NCI-H2107 treated with DMSO at 0.1 percent for 48 hours (cell line): ENCODE measurements around the gene HBM.
"Not testable (repeated sequence)": the region's sequence is repeated elsewhere in the genome, so short reads cannot be mapped to it uniquely, and the experiment has no call there.

Source experiments
- DNase-seq: peaks from one replicate; lab custom pipeline; 2025; ENCODE audit not compliant: unreplicated experiment; lab: John Stamatoyannopoulos, UW

Gene HBM, protein sequence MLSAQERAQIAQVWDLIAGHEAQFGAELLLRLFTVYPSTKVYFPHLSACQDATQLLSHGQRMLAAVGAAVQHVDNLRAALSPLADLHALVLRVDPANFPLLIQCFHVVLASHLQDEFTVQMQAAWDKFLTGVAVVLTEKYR

DNA sequence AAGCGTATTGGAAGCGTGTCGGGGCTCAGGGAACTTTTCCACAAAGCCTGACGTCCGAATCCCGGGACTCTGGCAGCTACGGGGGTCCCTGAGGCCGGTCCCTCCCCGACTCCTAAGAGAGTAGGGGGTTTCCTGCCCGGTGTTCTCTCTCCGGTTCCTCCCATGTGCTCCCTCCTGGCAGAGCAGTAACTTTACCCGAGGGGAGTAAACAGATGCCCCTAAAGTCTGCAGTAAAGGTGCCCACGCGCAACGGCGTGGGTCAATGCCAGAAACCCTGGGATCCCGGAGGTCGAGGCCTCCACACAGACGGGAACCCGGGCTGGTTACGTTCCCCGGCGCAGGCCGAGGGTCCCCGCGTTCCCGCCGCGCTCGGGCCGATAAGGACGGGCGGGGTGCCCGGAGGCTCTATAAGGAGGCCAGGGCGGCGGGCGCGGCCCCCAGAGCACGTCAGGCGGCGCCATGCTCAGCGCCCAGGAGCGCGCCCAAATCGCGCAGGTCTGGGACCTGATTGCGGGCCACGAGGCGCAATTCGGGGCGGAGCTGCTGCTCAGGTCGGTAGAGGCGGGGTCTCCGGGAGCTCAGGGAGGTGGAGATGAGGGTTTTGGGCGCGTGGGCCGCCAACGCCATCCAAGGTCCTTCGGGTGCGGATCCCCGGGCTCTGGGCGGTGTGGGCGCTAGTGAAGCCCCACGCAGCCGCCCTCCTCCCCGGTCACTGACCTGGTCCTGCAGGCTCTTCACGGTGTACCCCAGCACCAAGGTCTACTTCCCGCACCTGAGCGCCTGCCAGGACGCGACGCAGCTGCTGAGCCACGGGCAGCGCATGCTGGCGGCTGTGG is at the start of gene HBM:
Gene HBM, plus strand, starts transcription at position 440 of the 836 bp plus-strand sequence. Its CDS starts 20 bp downstream, at position 460.
- DNase-seq, result no peak

DNA sequence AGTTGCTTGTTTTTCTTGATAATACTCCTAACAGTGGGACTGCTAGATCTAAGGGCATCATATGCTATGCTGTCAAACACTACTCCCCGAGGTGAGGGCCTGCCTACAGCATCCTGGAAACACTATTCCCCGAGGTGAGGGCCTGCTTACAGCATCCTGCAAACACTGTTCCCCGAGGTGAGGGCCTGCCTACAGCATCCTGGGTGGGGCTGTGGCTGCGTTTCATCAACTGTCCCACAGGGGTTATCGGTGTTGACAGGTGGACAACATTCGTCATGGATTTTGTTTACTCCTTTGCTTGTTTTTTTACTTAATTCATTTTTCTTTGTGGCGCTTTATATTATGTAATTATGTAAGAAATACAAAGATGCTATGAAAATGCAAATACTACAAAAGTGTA is 49.8 kb upstream of the HBM start:
- no peak for DNase-seq

DNA sequence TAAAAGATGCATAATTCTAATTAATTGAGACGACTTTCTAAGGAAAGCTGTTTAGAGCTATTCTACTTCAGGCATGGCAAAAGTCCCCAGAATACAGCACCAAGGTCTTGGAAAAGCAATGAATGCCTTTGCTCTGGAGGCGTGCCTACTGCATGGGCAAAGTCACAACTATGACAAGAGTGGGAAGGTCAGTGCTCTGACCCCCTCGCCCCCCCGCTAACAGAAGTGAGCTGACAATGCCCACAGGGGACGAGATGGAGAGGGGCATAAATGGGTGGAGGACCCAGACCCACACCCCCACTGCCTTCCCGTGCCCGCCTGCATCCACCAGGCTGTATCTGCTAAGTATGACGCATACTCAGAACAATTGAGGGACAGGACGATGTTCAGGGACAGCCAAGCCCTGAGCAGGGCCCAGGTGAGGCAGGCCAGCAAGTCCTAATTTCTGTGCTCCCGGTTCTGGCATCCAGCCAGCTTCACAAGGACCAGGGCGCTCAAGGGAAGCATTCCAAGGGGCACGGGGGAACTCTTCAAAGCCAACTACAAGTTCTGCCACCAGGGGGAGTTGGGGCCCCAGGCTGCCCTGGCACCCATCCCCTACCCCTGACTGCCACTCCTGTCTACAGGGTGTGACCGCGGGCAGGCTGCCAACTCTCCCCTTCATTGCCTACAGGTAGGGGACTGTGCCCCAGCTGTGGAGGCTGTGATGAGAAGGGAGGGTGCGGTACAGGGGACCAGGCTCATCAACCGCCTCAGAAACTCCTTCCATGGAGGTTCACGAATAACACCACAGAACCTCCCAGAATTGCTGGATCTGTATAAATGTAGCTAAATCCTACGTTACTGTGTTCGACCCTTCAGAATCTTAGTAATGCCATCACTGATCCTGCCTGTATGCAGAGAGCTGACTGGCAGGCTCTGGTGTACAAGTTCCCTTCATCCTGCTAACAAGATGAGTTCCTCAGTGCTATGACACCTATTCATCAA is 48.1 kb upstream of the HBM start:
- peak; percentile 34 for DNase-seq

DNA sequence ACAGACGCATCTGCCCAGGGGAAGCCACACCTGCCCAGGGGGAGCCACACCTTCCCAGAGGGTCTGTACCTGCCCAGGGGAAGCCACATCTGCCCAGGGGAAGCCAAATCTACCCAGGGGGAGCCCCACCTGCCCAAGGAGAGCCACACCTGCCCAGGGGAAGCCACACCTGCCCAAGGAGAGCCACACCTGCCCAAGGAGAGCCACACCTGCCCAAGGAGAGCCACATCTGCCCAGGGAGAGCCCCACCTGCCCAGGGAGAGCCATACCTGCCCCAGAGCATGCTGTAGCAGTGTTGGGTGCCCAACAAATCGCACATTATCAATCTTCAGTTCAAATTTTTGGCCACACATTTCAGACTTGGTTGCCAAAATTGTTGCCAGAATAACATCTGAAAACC is 46.9 kb upstream of the HBM start:
- no peak for DNase-seq

DNA sequence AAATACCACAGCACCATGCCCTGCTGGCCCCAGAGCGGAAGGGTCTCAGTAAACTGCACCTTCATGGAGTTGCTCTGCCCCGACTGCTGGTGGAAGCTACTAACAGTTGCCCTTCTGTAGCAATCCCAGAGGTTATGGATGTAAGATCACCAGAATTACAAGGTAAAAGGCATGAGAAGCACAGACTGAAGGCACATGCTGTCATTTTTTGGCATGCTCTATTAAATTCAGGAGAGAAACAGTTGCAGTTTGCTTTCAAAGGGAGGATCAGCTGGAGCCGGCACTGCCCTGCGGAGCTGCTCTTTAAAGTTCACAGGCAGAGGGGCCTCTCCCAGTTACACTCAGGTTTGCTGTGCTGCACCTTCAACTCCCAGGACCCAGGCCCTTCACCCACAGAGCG is 46.5 kb upstream of the HBM start:
- no peak for DNase-seq

DNA sequence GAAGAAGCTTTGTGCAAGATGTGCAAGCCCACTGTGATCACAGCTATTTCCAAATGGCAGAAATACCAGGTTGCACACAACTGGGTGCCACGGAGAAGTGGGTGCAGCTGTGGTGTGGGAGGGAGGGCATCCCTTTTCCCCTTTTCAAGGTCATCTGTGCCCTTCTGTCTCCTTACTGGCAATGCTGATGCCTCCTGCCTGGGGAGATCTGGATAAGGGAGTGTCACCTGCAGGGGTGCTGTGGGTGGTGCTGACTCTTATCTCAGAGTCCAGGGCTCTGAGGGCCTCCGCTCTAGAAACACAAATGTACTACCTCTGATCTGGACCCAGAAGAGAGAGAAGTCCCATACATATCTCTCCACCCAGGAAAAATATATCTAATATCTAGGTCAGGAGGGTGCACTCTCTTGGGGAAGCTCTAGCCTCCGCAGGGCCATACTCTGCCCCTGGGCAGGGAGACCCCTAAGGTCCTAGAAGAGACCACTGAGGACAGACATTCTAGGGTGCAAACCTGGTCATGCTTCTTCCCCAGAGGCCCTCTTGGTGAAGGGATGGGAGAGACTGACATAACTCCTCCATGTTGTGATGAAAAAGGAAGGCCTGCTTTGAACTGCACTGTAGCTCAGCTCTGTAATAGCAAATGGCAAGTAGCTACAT is 45.8 kb upstream of the HBM start:
- DNase-seq, result no peak

DNA sequence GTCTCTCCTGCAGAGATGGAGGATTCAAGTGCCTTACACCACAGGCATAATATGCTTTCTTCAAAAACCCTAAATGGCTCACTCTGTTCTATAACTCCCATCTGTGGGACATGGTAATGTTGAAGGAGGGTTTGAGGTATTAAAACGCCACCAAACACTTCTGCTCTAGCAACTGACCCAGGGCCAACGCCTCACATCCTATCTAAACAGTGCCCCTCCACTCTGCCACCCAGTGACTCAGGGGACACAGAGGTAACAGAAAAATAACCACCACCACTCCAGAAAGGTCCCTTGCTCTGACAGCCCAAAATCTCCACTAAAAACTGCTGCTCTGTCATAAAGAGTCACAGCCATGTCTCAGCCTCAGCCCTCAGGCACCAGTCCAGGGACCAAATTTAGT is 45.0 kb upstream of the HBM start:
- no peak for DNase-seq

DNA sequence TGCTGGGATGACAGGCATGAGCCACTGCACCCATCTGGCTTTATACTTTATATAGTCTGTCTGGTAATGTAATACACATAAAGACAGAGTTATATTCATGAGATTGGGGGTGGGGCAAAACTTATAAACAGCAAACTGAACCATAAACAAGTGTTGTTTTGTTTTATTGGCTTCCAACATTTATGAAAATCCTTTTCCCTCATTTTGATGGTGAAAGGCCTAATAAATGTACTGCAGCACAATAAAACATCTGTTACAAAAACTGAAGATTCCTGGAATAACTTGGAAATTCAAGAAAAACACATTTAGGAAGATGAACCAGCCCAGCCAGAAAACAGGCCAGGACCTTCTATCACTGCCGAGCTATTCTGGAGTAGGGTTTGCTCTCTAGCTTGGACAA is 43.4 kb upstream of the HBM start:
- DNase-seq, result no peak

DNA sequence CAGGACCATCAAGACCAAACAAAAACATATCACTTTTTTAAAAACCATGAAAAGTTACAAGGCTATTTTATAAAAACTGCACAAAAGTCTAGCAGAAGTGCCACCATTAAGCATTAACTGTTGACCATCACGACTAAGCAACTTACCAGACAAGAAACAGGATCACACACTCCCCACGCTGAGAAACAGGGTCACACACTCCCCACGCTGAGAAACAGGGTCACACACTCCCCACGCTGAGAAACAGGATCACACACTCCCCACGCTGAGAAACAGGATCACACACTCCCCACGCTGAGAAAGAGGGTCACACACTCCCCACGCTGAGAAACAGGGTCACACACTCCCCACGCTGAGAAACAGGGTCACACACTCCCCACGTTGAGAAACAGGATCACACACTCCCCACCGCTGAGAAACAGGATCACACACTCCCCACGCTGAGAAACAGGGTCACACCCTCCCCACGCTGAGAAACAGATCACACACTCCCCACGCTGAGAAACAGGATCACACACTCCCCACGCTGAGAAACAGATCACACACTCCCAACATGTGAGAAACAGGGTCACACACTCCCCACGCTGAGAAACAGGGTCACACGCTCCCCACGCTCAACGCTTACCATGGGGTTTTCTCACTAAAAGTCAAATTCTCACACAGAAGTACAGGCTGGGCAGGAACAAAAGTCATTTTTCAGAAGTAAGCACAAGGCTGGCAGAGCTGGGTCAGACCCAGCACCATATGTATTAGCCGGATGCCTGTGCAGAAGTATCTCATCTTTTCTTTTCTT is 42.0 kb upstream of the HBM start:
- not testable (repeated sequence) for DNase-seq

DNA sequence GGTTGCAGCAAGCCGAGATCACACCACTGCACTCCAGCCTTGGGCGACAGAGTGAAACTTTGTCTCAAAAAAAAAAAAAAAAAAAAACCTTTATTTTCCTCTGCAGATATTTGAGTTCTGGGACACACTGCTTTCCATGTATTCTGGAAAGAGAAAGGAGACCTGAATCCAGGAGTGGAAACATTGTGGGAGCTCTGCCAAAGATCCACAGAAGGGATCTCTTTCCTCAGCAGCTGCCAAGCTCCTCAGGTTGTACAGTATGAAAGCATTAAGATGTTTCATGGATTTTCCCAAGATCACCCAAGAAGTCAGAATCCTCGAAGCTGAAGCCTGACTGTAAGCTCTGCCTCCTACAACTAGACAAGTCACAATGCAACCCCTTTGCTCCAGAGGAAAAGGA is 40.8 kb upstream of the HBM start:
- DNase-seq, result no peak

DNA sequence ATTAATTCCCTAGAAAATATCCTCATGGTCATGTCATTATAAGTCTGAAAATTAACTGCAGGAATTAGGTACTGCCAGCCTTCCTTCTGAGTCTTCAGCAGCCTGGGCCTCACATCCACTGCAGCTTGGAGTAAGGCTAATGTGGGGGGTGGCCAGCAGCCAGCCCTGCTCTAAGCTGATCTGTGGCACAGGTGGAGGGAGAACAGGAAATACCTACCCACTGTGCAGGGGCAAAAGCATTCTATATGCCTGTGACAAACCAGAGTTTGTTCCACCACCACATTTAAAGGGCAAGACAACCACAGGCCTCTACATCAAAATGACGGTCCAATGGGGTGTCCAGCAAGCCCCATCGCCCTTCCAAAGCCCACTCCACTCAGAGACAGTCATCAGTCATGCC is 36.7 kb upstream of the HBM start:
- no peak for DNase-seq

DNA sequence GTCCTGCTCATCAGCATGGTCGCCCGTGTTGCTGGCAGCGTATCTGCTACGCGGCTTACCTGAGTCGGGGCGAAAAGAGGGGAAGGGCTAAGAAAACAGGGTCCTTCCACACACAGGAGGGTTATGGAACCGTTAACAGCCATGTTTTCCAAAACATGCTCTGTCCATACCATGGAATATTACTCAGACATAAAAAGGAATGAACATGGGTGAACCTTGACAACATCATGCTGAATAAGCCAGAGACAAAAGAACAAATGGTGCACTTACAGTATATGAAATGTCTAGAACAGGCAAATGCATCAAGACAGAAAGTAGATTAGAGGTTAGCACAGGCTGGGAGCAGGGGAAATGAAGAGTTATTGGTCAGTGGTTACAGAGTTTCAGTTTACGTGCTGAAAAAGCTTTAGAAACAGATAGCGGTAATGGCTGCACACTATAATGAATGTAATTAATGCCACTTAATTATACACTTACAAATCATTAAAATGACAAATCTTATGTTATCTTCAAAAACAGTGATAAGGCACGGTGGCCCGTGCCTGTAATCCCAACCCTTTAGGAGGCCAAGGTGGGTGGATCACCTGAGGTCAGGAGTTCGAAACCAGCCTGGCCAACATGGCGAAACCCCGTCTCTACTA is 35.1 kb upstream of the HBM start:
- DNase-seq, result no peak

DNA sequence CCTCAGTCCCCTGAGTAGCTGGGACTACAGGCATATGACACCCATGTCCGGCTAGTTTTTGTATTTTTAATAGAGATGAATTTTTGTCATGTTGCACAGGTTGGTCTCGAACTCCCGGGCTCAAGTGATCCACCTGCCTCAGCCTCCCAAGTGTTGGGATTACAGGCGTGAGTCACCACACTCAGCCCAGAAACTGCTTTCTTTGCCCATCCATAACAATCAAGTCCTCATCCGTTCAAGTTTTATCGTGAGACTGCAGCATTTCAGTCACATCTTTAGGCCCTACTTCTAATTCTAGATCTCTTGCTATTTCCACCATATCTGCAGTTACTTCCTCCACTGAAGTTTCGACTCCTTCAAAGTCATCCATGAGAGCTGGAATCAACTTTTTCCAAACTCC is 33.7 kb upstream of the HBM start:
- DNase-seq, result no peak

DNA sequence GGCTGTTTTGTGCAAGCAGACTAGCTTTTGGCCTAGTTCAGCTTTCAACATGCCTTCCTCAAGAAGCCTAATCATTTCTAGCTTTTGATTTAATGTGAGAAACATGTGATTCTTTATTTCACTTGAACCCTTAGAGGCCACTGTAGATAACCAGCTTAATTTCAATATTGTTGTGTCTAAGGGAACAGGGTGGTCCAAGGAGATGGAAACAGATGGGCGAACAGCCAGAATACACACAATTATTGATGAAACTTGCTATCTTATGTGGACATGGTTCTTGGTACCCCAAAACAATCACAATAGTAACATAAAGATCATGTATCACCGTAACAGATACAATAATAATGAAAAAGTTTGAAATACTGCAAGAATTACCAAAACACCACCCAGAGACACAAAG is 32.1 kb upstream of the HBM start:
- no peak for DNase-seq

DNA sequence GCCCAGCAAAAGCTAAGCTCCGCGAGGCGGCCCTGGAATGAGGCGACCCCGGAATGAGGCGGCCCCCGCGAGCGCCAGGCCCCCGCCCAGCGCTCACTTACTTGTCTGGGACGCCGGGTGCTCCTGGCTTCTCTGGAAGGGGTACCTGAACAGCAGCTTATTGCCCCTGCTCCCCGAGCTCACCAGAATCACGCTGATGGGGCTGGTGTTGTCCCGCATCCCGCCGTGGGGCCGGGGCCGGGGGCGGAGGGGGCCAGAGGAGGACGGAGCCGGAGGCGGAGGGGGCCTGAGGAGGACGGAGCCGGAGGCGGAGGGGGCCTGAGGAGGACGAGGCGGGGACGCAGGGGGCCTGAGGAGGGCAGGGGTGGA is 27.7 kb upstream of the HBM start:
- no peak for DNase-seq

DNA sequence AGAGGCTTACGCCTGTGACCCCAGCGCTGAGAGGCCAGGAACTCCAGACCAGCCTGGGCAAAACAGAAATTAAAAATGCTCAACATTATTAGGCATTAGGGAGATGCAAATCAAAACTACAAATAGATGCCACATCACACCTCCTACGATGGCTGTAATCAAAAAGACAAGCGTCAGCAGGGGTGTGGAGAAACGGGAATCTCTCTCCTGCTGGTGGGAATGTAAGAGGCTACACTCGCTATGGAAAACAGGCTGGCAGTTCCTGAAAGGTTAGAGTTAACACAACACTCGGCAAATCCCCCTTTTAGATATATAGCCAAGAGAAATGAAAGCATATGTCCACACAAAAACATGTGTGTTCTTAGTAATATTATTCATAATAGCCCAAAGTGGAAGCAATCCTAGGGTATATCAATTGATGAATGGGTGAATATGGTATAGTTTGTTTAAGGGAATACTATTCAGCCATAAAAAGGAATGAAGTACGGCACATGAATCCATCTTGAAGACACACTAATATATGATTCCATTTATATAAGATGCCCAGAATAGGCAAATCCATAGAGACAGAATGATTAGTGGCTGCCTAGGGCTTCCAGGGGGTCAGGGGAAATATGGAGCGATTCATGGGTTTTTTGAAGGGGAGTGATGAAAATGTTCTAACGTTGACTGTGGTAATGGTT is 25.5 kb upstream of the HBM start:
- DNase-seq, result no peak

DNA sequence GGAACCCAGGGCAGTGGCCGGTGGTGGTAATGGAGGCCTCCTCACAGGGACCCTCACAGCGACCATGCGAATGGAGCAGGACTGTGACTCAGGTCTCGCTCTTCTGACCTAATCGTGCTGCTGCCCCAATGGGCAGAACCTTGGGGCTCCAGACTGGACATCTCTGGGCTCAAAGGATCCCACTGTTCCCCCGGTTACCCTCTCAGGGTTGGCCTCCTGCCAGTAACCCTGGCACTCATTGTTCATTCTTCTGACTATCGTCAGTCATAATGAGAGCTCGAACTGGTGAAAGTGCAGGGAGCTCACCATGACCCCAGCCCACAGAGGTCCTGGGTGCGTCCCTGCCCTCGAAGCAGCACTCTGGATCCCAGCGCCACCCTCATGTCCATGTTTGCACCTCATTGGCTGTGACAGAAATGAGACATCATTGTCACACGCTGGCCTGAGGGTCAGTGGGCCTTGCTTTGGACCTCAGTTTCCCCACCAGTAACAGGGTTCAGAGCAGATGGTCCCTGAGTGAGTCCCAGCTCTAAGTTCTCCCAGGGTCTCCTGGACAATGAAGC is 23.3 kb upstream of the HBM start:
- no peak for DNase-seq

DNA sequence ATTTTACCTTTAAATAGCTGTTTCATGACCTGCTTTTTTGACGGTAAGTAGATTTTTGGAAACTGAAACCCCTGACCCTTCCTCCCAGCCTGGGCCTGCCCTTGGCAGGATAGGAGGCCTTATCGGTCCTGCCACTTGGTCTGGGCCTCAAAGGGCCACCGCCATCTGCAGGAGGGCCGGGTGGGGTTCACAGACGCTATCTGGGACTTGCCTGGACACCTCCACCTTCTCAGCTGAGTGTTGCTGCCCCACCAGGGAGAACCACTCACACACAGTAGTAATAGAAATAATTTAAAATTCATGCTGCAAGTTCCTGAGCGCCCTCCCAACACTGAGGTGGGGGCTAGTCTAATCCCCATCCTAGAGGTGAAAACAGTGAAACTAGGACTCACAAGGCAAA is 22.7 kb upstream of the HBM start:
- DNase-seq, result no peak

DNA sequence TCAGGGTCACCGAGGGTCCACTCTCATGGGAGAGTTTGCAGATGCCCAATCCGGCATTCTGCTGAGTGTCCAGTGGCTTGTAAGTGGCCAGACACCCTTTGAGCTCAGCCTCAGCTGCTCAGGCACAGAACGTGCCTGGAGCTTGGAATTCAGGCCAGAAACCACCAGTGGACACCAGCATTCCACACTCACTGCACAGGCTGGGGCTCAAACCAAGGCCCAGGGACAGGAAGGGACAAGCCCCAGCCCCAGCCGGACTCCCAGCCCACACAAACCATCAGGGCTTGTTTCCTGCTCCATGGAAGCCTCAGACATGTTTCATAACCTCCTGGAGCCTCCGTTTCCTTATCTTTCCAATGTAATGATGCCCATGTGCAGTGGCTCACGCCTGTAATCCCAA is 22.3 kb upstream of the HBM start:
- no peak for DNase-seq
